Nephron progenitor cell (in vitro differentiated cells): ENCODE measurements around the gene PNPO.
"Not testable (repeated sequence)": the region's sequence is repeated elsewhere in the genome, so short reads cannot be mapped to it uniquely, and the experiment has no call there.

ENCODE experiments used
- DNase-seq: peaks from one replicate; pipeline ENCODE4 v3.0.0; 2021
- H3K27ac Mint-ChIP-seq: 2 replicates; pipeline ENCODE4 v1.8.0; 2021; ENCODE audit warnings: mild to moderate bottlenecking, moderate library complexity, mixed read lengths
- H3K27me3 Mint-ChIP-seq: 2 replicates; pipeline ENCODE4 v1.8.0; 2021; ENCODE audit warnings: mild to moderate bottlenecking, low read depth, mixed read lengths; ENCODE audit not compliant: poor library complexity
- H3K36me3 Mint-ChIP-seq: 2 replicates; pipeline ENCODE4 v1.8.0; 2021; ENCODE audit warnings: low read depth, mixed read lengths
- H3K4me1 Mint-ChIP-seq: 2 replicates; pipeline ENCODE4 v1.8.0; 2021; ENCODE audit warnings: mixed read lengths
- H3K4me3 Mint-ChIP-seq: 2 replicates; pipeline ENCODE4 v1.8.0; 2021; ENCODE audit warnings: mild to moderate bottlenecking, moderate library complexity, mixed read lengths
- H3K9me3 Mint-ChIP-seq: 2 replicates; pipeline ENCODE4 v1.8.0; 2021; ENCODE audit warnings: mild to moderate bottlenecking, moderate library complexity, mixed read lengths
- CTCF ChIP-seq: fragments of 200-600 bp; sonication (generic); IDR thresholded peaks from 2 replicates; pipeline ENCODE4 v1.5.0; 2021; ENCODE audit warnings: antibody characterized with exemption

Gene PNPO

GRCh38 chr17:47929218-47930000 lies 12.0 kb upstream of the PNPO start:
- no peak for DNase-seq
- Mint-ChIP-seq H3K27ac (peak overlapping the region; percentile 45), H3K4me1 (no peaks in the 10 kb centered on the region), H3K4me3 (no peak overlapping the region), H3K9me3 (no peaks in the 10 kb centered on the region), H3K36me3 (peaks cover 35% of the 10 kb centered on the region), H3K27me3 (no peaks in the 10 kb centered on the region)
- TF ChIP-seq CTCF = no peak

GRCh38 chr17:47931848-47932247 lies 9.5 kb upstream of the PNPO start:
- no peaks in the 10 kb centered on the region for H3K9me3 Mint-ChIP-seq
- no peaks in the 10 kb centered on the region for H3K27me3 Mint-ChIP-seq
- no peak for DNase-seq
- no peak overlapping the region for H3K4me3 Mint-ChIP-seq
- peaks cover 5% of the 10 kb centered on the region for H3K4me1 Mint-ChIP-seq
- no peak for TF ChIP-seq CTCF
- H3K27ac Mint-ChIP-seq = peak overlapping the region; percentile 58
- H3K36me3 Mint-ChIP-seq = peaks cover 24% of the 10 kb centered on the region

GRCh38 chr17:47934856-47935255 lies 6.5 kb upstream of the PNPO start:
- Mint-ChIP-seq H3K4me1 (peaks cover 5% of the 10 kb centered on the region), H3K27me3 (peaks cover 19% of the 10 kb centered on the region), H3K4me3 (no peak overlapping the region), H3K27ac (peak overlapping the region; percentile 94), H3K9me3 (no peaks in the 10 kb centered on the region), H3K36me3 (peaks cover 8% of the 10 kb centered on the region)
- no peak for TF ChIP-seq CTCF
- DNase-seq = no peak

- peaks cover 25% of the 10 kb centered on the region for H3K27me3 Mint-ChIP-seq
- H3K4me1 Mint-ChIP-seq, H3K27ac Mint-ChIP-seq, H3K9me3 Mint-ChIP-seq, H3K36me3 Mint-ChIP-seq, DNase-seq, H3K4me3 Mint-ChIP-seq: not testable (repeated sequence)
Measured at GRCh38 chr17:47935468-47935867, 5.9 kb upstream of the PNPO start.

- peaks cover 2% of the 10 kb centered on the region for H3K9me3 Mint-ChIP-seq
- H3K4me3 Mint-ChIP-seq = no peak overlapping the region
- no peak overlapping the region for H3K27ac Mint-ChIP-seq
- DNase-seq = no peak
- peaks cover 5% of the 10 kb centered on the region for H3K4me1 Mint-ChIP-seq
- peaks cover 8% of the 10 kb centered on the region for H3K36me3 Mint-ChIP-seq
- H3K27me3 Mint-ChIP-seq = peaks cover 30% of the 10 kb centered on the region
- no peak for TF ChIP-seq CTCF
Measured at GRCh38 chr17:47935961-47936360, 5.4 kb upstream of the PNPO start.

- H3K4me1 Mint-ChIP-seq = peaks cover 14% of the 10 kb centered on the region
- no peak overlapping the region for H3K27ac Mint-ChIP-seq
- DNase-seq = no peak
- no peak overlapping the region for H3K4me3 Mint-ChIP-seq
- peaks cover 39% of the 10 kb centered on the region for H3K27me3 Mint-ChIP-seq
- no peaks in the 10 kb centered on the region for H3K36me3 Mint-ChIP-seq
- H3K9me3 Mint-ChIP-seq = peaks cover 6% of the 10 kb centered on the region
- TF ChIP-seq CTCF = no peak
Measured at GRCh38 chr17:47937941-47938340, 3.4 kb upstream of the PNPO start.
